ENCODE data around the gene SFN.

The SFN gene

GRCh38 chr1:26911399-26912146 is 48.6 kb downstream of the SFN start:
- no peak for DNase-seq (ENCODE audit: low read depth in 2 of 2)

- no peak for DNase-seq (ENCODE audit: low read depth in 2 of 2)
Measured at GRCh38 chr1:26912147-26912490, 49.2 kb downstream of the SFN start.

GRCh38 chr1:26913389-26913753 is 50.4 kb downstream of the SFN start:
- no peak for DNase-seq (ENCODE audit: low read depth in 2 of 2)

All from fibroblast of skin of left biceps (primary cell).